CD4-positive, alpha-beta T cell treated with Interleukin-6 at 100 ng/mL for 8 hours (primary cell): Measurements from ENCODE around the gene KHDRBS2.
A peak's percentile ranks its signal among the peaks of the same experiment; 100 is the strongest.

ENCODE experiments used
- DNase-seq: peaks from one replicate; pipeline ENCODE4 v3.0.0-alpha.2; 2020; ENCODE audit warnings: mixed read lengths, low spot score

Gene KHDRBS2

DNA sequence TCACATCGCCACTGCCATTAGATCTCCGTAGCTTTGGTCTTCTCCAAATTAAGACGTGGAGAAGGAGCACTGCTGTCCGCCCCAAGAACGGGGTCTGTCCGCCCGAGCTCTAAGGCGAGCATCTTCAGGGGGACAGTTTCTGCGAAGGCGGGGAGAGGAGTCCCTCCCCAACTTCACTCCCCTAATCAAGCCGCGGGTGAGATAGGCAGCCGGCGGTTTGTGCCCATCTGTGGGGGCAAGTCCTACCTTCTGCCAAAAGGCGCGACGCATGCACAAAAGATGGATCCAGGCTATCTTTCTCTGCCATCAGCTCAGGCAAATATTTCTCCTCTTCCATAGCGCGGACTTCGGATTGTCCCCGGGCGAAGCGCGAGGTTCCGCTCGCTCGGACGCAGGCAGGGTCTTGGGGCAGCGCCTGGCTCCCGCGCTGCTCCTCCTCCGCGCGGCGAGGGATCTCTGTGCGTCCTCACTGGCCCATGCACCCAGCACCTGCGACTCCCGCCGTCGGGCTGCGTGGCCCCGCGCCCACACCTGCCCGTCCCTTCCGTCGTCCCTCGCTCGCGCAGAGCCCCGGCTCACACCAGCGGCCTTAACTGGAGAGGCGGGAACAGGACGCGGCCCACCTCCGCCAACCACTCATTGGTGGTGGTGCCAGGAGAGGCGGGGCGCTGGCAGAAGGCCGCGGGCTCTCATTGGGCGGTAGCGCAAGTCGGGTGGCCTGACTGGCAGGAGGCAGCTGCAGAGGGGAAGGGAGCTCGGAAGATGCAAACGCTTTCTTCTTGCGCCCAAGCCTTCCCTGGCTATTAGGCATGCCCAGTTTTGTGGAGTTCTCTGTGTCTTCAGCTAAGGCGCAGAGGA, at the start of gene KHDRBS2:
Gene KHDRBS2 (minus strand): TSS at position 614 of the 858 bp plus-strand sequence.
- DNase-seq = peak; percentile 7

DNA sequence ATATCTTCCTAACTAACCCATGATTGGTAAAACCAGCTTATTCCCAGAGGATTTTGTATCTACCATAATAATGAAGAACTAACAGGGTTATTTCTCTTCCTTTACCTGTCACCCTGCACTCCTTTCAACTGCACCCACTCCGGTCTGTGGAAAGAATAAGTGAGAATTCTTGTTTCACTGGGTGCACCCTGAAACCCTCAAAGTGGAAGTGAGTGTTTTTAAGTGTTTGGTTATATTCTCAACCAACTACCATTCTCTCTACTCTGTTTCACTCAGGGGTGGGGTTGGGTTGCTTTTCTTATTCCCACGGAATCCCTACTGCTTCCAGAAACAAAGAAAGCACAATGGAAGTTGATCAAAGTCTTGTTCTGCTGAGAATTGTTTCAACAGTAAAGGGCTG, 42.6 kb upstream of the KHDRBS2 start:
- DNase-seq = no peak

DNA sequence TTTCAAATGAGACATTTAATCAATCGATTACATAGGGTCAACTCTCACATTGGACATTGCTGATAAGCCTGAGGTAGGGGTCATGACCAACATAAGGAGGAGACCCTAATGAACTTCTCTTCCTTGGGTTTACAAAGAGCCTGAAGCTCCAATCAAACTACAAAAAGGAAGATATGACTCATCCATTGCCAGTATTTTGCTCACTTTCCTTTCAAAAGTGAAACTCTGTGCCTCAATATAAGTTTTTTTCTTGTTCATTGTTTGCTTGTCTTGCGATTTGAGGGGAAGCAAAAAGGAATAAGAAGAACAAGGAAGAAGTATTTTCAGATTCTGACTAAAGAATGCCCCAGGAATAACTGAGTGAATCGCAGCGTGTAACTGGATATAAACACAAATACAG, 38.8 kb upstream of the KHDRBS2 start:
- DNase-seq = no peak

DNA sequence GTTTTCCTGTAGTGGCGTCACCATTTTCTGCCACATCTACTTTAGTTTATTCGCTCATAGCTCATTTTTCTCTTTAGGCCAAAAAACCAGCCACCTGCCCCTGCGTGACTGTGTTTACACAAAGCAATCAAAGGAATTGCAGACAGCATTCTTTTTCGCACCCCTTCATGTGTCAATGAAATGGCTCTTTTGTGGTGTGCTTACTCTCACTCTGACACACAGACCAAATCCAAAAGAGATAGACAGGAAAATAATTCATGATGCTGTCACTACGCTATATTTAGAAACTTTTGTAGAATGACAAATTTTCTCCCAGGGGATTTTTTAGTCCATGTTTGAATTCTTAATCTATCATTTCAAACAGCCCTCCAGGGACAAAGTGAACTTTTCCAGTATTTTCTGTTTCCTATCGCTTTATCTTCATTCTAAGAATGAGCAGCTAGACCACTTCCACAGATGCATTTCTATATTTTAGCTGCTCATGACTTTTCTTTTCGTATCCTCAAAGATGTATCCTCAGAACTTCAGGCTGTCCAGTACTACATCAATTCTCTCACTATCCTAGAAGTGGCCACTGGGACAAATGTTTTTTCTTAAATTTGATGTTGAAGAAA, 37.9 kb upstream of the KHDRBS2 start:
- no peak for DNase-seq

DNA sequence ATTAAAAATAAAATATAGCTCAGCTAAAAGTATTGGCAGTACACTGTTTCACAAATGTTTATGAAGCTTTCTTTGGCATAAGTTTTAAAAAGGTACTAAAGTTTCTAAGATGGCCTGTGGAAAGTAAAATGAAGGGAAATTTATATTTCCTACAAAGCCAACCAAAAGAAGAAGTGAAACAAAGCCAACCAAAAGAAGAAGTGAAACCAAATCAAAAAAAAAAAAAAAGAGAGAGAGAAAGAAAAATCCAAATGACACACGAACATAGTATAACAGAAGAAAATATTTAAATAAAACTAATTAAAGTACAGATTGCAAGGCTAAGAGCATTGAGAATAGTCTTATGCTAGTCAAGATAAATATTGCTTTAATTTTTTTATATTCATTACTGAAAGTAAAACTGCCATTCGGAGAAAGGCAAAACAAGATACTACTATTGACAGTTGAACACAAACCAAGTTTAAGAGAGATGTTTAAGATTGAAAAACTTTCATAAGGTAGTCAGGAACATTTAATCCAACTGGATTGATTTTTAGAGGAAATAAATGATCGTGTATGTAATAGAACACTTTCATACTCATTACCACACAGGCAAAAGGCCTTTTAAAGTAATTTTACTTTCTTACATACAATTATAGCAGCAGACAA, 12.8 kb upstream of the KHDRBS2 start:
- DNase-seq = no peak

DNA sequence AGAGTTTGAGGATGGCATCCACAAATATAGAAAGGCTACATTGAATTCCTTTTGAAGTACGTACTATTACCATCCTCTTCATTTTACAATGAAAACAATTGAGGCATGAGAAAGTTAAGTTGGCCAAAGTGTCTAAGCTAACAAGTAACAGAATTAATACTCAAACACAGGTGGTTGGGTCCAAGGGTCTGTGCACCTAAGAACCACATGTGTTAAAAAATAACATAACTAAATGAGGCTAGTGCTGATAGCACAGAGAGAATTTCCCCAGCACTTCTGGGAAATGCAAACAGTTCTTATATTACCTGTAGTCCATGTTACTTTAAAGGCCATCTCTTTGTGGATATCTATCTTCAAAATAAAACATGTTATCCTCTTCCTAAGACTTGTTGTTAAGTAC, 10.5 kb upstream of the KHDRBS2 start:
- DNase-seq = no peak

DNA sequence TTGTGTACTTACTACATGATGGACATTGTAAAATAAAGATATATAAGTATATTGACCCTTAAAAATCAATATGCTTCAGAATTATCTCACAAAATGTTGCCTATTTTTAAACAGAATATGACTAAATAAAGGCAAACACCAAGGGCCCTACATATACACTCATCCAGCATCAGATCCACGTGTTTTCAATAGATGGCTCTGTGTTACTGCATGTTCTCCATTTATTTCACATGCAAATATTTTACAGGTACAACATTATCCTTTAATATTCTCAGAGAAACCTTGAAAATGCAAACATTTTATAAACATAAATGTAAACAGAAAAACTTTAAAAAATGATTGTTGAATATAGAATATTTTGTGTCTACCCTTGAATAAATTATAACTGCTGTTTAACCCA, 2.9 kb upstream of the KHDRBS2 start:
- DNase-seq = no peak

DNA sequence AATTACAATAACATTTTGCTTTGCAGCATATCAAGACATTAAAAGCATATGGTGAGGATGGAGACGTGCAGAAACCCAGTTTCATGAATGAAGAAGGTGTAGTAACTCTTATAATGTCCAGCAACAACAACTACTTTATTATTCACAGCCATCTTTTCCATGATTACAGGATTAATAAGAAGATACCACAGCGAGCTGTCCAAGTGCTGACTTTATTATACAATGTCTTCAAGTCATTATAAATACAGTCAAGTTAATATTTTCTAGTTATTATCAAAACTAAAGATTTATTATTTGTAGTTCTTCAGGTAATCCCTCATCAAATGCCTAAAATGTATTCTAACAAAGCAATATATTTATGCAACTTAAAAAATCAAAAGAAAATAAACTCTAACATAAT, 2.5 kb upstream of the KHDRBS2 start:
- DNase-seq = no peak

DNA sequence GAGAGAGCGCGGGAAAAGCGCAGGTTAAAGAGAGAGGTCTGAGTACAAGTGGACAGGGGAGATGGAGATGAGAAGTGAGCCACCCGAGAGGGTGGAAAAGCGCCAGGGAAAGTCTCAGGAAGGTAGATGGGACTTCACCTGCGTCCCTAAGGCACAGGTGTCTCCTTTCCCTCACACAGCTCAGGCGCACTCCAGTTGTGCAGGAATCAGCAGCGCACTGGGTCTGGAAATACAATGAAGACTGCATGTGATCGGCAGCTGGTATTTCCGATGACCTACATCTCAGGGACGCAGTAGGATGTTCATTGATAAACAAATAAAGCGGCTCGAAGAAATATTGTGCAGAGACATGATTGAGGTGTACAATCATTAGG, 432 bp upstream of the KHDRBS2 start:
- no peak for DNase-seq

DNA sequence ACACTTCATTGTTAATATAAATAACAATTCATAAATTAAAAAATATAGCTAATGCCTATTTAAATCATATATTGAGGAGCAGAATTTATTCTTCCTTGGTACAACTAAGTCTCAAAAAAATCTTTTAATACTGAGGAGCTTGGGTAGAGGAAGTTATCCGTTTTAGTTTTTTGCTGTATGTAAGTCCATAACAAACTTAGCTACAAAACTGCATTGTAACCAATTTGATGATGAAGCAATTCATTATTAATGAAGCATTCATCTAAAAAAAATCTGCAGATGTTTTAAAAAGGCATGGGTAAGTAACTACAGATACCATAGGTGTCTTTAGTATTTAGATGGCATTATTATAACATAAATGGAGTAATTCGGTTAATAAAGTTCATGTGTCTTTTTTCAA, 1.3 kb downstream of the KHDRBS2 start:
- DNase-seq = no peak

DNA sequence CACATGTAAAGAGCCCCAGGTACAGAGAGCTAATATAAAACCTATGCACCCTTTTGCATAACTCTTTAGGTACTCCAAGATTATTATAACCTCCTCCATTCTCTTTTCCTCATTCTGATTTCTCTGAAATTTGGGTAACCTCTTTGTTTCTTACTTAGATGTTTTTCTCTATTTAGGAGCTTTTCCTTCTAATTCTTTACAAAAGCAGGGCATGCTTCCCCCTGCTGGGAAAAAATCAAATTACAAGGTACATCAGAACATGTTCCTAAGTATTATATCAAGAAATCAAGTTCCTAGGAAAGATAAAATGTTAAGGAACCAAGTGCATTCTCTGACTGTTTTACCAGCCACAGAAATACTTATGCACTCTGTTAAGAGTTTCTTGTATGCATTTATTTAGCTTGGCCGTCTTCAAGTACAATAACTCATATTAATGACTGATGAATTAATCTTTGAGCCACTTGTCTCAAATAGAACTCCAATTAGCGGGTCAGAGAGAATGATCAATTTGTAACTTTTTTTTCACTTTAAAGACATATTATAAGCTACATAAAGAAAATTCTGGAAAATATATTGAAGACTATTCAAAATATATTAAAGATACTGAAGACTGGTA, 2.1 kb downstream of the KHDRBS2 start:
- no peak for DNase-seq

DNA sequence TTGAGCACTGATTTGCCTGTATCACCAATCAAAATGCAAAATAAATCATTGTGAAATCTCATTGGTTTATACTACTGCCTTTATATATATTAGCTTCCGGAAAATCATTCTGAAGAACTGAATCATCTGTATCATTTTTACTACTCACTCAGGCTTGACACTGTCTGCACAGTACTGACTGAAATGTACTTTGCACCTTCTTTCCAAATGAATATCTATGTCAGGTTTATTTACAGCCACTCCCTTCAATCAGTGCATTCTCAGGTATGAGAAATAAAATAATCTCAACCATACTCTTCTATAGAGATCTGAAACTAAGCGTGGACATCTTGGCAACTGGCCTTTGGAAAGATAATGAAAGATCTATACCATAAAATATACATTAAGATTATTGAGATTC, 2.7 kb downstream of the KHDRBS2 start:
- DNase-seq = no peak

DNA sequence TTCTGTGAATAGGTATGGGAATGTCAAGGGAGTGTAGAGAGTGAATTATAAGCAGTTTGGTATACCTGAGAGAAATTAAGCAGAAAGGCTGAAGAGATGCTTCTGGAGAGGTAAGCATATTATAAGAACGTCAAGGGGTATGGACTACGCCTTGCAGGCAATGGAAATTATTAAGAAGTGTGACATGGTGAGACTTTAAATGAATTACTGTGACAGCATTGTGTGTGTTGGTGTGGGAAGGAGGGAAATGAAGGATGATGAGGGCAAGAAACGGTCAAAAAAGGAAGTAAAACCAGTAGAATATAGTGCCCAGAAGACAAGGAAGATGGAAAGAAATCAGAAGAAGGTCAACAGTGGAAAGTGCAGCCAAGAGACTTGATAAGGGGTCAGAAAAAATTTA, 5.9 kb downstream of the KHDRBS2 start:
- no peak for DNase-seq

DNA sequence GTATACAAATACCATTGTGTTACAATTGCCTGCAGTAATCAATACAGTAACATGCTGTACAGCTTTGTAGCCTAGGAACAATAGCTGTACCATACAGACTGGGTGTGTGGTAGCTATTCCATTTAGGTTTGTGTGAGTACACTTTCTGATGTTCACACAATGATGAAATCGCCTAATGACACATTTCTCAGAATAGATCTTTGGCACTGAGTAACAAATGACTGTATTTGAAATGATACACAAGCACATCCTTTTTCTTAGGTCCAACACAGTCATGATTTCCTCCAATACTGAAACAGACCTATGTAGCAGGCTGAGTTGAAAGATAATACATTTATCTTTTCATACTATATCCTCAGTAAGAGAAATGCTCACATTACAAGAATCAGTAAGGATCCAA, 13.9 kb downstream of the KHDRBS2 start:
- no peak for DNase-seq

DNA sequence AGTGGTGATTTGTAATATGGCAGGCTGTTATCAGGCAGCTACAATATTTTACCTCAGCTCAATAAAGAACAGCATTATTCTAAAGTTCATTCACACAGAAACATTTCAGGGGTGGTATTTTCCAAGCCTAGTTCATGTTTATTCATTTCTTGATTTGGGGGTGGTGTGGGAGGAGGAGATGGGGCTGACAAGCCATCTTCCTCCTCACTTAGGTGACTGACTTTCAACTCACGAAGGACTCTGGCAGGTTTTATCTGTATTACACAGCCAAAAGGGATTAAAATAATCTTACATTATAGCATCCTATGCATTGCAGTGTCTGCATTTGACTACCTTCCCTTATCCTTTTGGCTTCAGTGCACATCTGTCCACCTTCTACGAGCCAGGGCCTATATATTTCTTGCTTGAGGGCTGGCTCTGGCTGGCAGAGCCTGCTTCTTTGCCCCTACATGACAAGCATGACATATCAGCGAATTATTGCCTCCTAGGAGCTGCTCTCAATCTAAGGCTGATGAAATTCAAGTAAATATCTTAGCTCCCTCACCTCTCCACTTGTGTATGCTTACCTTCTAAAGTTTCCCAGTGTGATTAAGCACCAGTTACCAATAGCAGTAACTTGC, 20.0 kb downstream of the KHDRBS2 start:
- DNase-seq = no peak

DNA sequence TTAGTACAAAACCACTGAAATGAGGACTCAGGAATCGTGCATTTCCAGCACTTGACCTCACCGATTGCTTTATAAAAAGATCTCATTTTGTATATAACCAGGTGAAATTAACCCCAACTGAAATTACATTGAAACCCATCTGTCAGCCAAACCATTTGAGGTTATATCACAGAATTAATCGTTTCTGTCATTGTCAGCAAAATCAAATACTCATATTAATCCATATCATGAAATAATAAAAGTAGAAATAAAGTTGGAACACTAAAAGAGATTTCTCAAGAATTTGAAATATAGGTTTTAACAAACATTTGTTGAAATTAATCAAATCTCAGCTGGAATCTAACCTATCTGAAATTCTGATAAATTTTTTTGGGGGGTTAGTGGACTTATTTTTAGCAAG, 23.7 kb downstream of the KHDRBS2 start:
- no peak for DNase-seq

DNA sequence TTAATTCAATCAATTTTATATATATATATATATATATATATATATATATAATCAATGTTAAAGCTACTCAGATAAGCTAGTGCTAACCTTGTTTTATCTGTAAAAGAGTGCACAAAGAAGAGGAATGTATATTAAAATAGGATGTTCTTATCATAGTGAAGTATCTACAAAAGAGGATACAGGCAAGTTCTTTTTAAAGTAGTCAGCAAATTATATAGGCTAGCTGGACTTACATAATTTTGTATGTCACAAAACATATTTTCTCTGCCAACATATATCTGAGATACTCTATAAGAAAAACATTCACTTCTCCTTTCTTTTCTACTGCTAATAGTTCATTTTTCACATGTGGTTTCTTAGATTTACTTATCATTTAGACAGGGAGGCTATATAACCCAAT, 39.9 kb downstream of the KHDRBS2 start:
- no peak for DNase-seq

DNA sequence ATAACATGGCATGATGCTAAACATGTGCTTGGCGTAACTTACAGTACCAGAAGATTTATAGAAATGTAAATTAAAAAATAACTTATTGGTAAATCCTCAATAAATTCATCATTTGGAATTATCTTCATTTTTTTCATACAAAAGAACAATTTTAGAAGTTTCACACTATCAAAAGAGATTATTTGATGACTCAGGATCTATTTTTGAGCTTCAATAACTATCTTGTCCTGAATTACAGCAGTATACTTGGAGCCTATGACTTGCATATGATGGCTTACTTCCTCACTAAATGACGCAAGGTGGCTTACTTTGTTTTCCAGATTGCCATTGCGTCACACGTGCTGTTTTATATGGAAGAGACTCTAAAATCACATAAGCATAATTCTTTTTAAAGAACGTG, 49.2 kb downstream of the KHDRBS2 start:
- DNase-seq = no peak

DNA sequence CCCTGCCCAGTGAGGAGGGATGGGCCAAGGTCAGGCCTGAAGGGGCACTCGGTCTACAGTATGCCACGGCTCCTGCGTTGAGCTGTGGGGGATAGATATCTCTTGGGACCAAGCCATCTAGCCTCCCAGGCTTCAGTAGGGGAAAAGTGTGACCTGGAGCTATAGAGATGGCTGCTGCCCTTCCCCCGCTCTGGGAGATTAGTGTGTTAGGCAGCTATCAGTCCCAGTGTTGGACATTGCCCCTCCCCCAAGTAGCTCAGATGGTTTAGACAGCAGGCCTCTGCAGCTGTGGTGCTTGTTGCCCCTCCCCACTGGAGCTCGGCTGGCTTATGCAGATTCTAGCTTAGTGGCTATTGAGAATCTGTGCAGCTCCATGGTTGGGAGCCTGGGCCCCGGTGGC, 56.8 kb downstream of the KHDRBS2 start:
- no peak for DNase-seq

DNA sequence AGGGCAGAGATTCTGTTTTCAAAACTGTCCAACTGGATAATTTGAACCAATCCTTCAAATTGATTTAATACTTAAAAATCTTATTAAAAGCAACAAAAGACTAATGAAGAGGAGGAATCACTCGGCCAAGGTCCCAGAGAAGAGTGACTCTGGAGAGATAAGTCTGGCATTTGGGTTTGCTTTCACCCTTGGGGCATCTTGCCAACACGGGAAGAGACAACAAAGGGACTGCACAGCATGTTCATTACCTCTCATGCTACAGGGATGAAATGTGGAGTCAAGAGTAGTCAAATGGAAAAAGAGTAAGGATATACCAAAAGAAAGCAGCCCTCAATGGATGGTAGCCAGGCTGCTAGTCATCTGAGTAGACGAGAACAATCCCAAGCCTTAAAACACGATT, 68.2 kb downstream of the KHDRBS2 start:
- no peak for DNase-seq

DNA sequence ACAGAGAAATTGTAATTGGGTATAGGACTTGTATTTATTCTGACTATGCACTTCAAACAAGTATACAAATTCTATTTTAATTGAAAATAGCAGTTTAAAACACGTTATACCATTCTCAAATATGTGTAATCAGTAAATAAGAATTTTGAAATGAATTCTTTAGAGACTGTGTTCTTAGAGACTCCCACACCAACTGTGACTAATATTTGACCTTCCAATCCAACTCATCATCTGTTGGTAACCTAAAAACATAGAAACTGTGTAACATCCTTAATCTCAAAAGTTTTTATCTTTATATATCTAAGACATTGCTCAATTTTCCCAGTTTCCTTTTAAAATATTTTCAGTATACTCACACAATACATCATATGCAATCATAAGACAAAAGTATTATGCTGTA, 83.9 kb downstream of the KHDRBS2 start:
- DNase-seq = no peak

DNA sequence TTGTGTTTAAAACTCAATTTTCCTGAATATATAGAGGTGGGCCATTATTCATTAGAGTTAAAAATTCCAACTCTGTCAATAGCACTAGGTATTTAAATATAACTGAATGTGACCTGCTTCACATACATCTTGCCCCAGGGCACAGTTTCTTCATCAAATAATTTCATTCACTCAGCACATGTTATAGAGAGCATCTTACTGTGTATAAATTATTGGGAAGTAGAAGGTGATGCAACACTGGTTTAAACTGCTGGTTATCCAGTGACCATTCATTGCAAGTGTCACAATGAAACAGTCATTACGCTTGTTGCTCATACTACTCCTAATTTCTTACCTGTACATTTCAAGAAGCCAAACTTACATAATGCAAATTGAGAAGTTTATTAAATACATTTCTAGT, 93.4 kb downstream of the KHDRBS2 start:
- DNase-seq = no peak

DNA sequence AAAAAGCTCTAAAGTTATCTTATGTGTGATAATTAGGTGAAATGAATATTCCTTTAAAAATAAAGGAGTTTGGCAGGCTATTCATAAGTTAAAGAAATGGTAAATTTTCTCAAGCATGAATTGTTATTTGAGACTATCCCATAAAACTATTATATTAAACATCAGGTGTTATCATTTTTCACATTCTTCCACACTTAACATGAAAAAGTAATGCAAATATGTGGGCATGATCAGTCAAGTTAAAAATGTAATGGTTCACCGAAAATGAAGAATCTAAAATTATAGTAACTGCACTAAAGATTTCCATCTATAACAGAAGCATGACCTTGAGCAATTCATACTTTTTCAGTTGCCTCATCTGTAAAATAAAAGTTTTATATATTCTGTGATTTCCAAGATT, 110.8 kb downstream of the KHDRBS2 start:
- DNase-seq = no peak
